HCT116 (cell line): ENCODE results near the gene CMTM2. TPM values are rescaled to one million over a fixed set of nuclear protein-coding genes. Genes with fewer than 3 reads are reported as not detected.

Experiments used
- ATAC-seq: fragments of 200-7000 bp; cut with Tn5 transposase; 2 replicates; pipeline ENCODE4 v1.9.1; 2020; ENCODE audit warnings: mild to moderate bottlenecking, moderate library complexity
- BruUV-seq: library from RNA; stranded (reverse); fragments of 400-500 nt; replicated peaks from 2 replicates; lab custom pipeline; 2021; lab: Mats Ljungman, UMichigan
- CTCF ChIA-PET: fragments of 300-600 bp; sonication (Branson Sonifier 250); formaldehyde crosslinking; loops from one replicate; lab custom pipeline; 2021; ENCODE audit warnings: antibody characterized with exemption; lab: Charles Lee
- POLR2A ChIA-PET: fragments of 300-600, 350-600 bp; sonication (Branson Sonifier 250); formaldehyde crosslinking; loops from one replicate; lab custom pipeline; 2021; ENCODE audit warnings: antibody characterized with exemption; lab: Charles Lee
- RAD21 ChIA-PET, 2 experiments: fragments of 300-600 bp; sonication (Branson Sonifier 250); formaldehyde crosslinking; loops; one replicate each; lab custom pipeline; 2023; ENCODE audit warnings: low total read pairs in 2 of 2; ENCODE audit not compliant: uncharacterized antibody in 2 of 2, unreplicated experiment in 2 of 2, low non-redundant PET in 1 of 2; lab: Charles Lee
- DNase-seq: peaks from one replicate; pipeline ENCODE4 v3.0.0-alpha.2; 2010; ENCODE audit warnings: low read depth, low spot score
- H2AFZ ChIP-seq: fragments of 200-600 bp; shearing (Covaris generic), sonication (generic); 2 replicates; pipeline ENCODE4 v1.6.1; 2017; ENCODE audit warnings: low read depth, mixed run types, mixed read lengths, antibody characterized with exemption, low read length; ENCODE audit not compliant: poor library complexity, severe bottlenecking
- H3K27ac ChIP-seq: 2 replicates; pipeline ENCODE4 v1.5.1; 2012; ENCODE audit warnings: low read depth, low read length
- H3K27me3 ChIP-seq: fragments of 200-600 bp; sonication (generic); 2 replicates; pipeline ENCODE4 v1.6.1; 2016; ENCODE audit warnings: mixed run types, low read length, mixed read lengths; ENCODE audit not compliant: insufficient read depth
- H3K36me3 ChIP-seq, 2 experiments: fragments of 200-500 bp in 1 of 2; fragments of 200-600 bp in 1 of 2; sonication (Bioruptor generic) in 1 of 2; sonication (generic) in 1 of 2; 2 replicates each; pipeline versions ENCODE4 v1.5.1 to v1.6.1; 2014 to 2016; ENCODE audit warnings: low read length in 2 of 2, inconsistent platforms in 1 of 2, mixed read lengths in 1 of 2, mixed run types in 1 of 2; ENCODE audit not compliant: insufficient read depth in 2 of 2, control insufficient read depth in 1 of 2
- H3K4me1 ChIP-seq, 2 experiments: fragments of 200-600 bp in 1 of 2; sonication (generic) in 1 of 2; 2 replicates each; pipeline versions ENCODE4 v1.5.1 to v1.6.1; 2012 to 2017; ENCODE audit warnings: low read length in 2 of 2, inconsistent platforms in 1 of 2, mild to moderate bottlenecking in 1 of 2, mixed read lengths in 1 of 2, mixed run types in 1 of 2, moderate library complexity in 1 of 2; ENCODE audit not compliant: insufficient read depth in 2 of 2, control insufficient read depth in 1 of 2
- H3K4me2 ChIP-seq: fragments of 200-600 bp; sonication (generic); 2 replicates; pipeline ENCODE4 v1.6.1; 2017; ENCODE audit warnings: mixed run types, low read length, mixed read lengths
- H3K4me3 ChIP-seq, 2 experiments: fragments of 200-600 bp in 1 of 2; sonication (generic) in 1 of 2; replicated peaks in 1 of 2; 2 replicates each; pipeline ENCODE4 v1.5.1; 2011 to 2016; ENCODE audit warnings: low read length in 2 of 2, control low read depth in 1 of 2, low read depth in 1 of 2, mild to moderate bottlenecking in 1 of 2, mixed read lengths in 1 of 2, mixed run types in 1 of 2
- H3K79me2 ChIP-seq: fragments of 200-600 bp; sonication (generic); 2 replicates; pipeline ENCODE4 v1.6.1; 2017; ENCODE audit warnings: mild to moderate bottlenecking, mixed run types, low read length, moderate library complexity, mixed read lengths; ENCODE audit not compliant: insufficient read depth
- H3K9ac ChIP-seq: fragments of 200-600 bp; sonication (generic); 2 replicates; pipeline ENCODE4 v1.6.1; 2016; ENCODE audit warnings: low read length, mixed read lengths
- H3K9me2 ChIP-seq: fragments of 200-600 bp; sonication (generic), shearing (Covaris generic); 2 replicates; pipeline ENCODE4 v1.6.1; 2017; ENCODE audit warnings: mixed run types, mild to moderate bottlenecking, moderate library complexity; ENCODE audit not compliant: insufficient read depth
- H3K9me3 ChIP-seq, 2 experiments: fragments of 200-500 bp in 1 of 2; fragments of 200-600 bp in 1 of 2; sonication (Bioruptor generic) in 1 of 2; sonication (generic) in 1 of 2; 2 replicates each; pipeline ENCODE4 v1.6.1; 2014 to 2017; ENCODE audit warnings: low read length in 2 of 2, mixed read lengths in 2 of 2, inconsistent platforms in 1 of 2, low read depth in 1 of 2, mild to moderate bottlenecking in 1 of 2, mixed run types in 1 of 2, moderate library complexity in 1 of 2; ENCODE audit not compliant: control insufficient read depth in 1 of 2, insufficient read depth in 1 of 2
- H4K20me1 ChIP-seq: fragments of 200-600 bp; sonication (generic), shearing (Covaris generic); 2 replicates; pipeline ENCODE4 v1.6.1; 2017; ENCODE audit warnings: mixed run types, mild to moderate bottlenecking, moderate library complexity; ENCODE audit not compliant: insufficient read depth
- CBX3 ChIP-seq: IDR thresholded peaks from 2 replicates; pipeline ENCODE4 v1.6.1; 2012; ENCODE audit warnings: low read depth
- EGR1 ChIP-seq: IDR thresholded peaks from 2 replicates; pipeline ENCODE4 v1.6.1; 2012; ENCODE audit warnings: low read depth
- ELF1 ChIP-seq: IDR thresholded peaks from 2 replicates; pipeline ENCODE4 v1.6.1; 2012; ENCODE audit warnings: low read depth, borderline replicate concordance
- EZH2 ChIP-seq: fragments of 200-600 bp; sonication (generic); IDR thresholded peaks from 2 replicates; pipeline ENCODE4 v1.6.1; 2017; ENCODE audit warnings: antibody characterized with exemption, mixed run types
- FOSL1 ChIP-seq: IDR thresholded peaks from 2 replicates; pipeline ENCODE4 v1.6.1; 2012; ENCODE audit warnings: low read depth
- SRF ChIP-seq: IDR thresholded peaks from 2 replicates; pipeline ENCODE4 v1.6.1; 2012; ENCODE audit warnings: low read depth
- YY1 ChIP-seq: IDR thresholded peaks from 2 replicates; pipeline ENCODE4 v1.6.1; 2011; ENCODE audit warnings: low read length, low read depth, moderate library complexity, mild to moderate bottlenecking; ENCODE audit not compliant: insufficient replicate concordance; ENCODE audit errors: extremely low read depth
- ZFX ChIP-seq: fragments of 450-650 bp; IDR thresholded peaks from 2 replicates; pipeline ENCODE4 v1.6.1; 2017
- intact Hi-C: fragments of 100-400 bp; cut with micrococcal nuclease; formaldehyde crosslinking; loops from 2 replicates; pipeline ENCODE4 v1.10.0; 2022
- total RNA-seq: library from RNA; stranded (reverse); gene quantifications from one replicate; pipeline ENCODE4 v1.2.1, GENCODE V29; 2021; ENCODE audit not compliant: unreplicated experiment
- TF ChIP-seq, protein P1 (sequence below), 3 experiments: fragments of 200-600 bp in 1 of 3; sonication (generic) in 1 of 3; IDR thresholded peaks in 2 of 3; conservative IDR thresholded peaks in 1 of 3; 2 replicates each; pipeline ENCODE4 v1.5.1; 2012 to 2017; ENCODE audit warnings: low read depth in 2 of 3, low read length in 2 of 3, antibody characterized with exemption in 1 of 3, borderline replicate concordance in 1 of 3, control low read depth in 1 of 3, mild to moderate bottlenecking in 1 of 3, mixed read lengths in 1 of 3, mixed run types in 1 of 3, moderate library complexity in 1 of 3; ENCODE audit not compliant: insufficient read depth in 1 of 3

The CMTM2 gene
- total RNA-seq, 1 experiment from 2014 or later = 0.42 TPM

GRCh38 chr16:66563574-66564334 is 15.5 kb upstream of the CMTM2 start:
- no TSS peak for BruUV-seq
- intact Hi-C loops = loop anchor here (5.0 kb wide), 1 partner anchor 309 kb away; no protein-coding TSS in a partner anchor
- no peak overlapping the region for H3K4me3 ChIP-seq
- H4K20me1 ChIP-seq = peaks cover 3% of the 10 kb centered on the region; the same call in 1 of the 2 replicates
- H3K9ac ChIP-seq = no peak overlapping the region
- H3K36me3 ChIP-seq = peaks cover 0 to 4% of the 10 kb centered on the region in 2 experiments; a peak in 1 of 4 replicates
- H3K79me2 ChIP-seq = no peaks in the 10 kb centered on the region
- ATAC-seq (no peak), DNase-seq (no peak)
- H3K4me2 ChIP-seq = no peak overlapping the region
- H3K4me1 ChIP-seq = no peaks in the 10 kb centered on the region
- CTCF ChIA-PET = interaction anchor here (0.8 to 3.0 kb wide), 4 partner anchors 41 to 177 kb away, joined by 3 to 8 read pairs (median 4); no protein-coding TSS in a partner anchor
- no peak for TF ChIP-seq CBX3
- TF ChIP-seq ZFX = no peak
- TF ChIP-seq EZH2 = no peak
- TF ChIP-seq SRF = no peak
- no peak for TF ChIP-seq EGR1
- TF ChIP-seq ELF1 = no peak
- TF ChIP-seq, protein P1, sequence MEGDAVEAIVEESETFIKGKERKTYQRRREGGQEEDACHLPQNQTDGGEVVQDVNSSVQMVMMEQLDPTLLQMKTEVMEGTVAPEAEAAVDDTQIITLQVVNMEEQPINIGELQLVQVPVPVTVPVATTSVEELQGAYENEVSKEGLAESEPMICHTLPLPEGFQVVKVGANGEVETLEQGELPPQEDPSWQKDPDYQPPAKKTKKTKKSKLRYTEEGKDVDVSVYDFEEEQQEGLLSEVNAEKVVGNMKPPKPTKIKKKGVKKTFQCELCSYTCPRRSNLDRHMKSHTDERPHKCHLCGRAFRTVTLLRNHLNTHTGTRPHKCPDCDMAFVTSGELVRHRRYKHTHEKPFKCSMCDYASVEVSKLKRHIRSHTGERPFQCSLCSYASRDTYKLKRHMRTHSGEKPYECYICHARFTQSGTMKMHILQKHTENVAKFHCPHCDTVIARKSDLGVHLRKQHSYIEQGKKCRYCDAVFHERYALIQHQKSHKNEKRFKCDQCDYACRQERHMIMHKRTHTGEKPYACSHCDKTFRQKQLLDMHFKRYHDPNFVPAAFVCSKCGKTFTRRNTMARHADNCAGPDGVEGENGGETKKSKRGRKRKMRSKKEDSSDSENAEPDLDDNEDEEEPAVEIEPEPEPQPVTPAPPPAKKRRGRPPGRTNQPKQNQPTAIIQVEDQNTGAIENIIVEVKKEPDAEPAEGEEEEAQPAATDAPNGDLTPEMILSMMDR (IDR thresholded peaks at IDR 0.05 in 2 of 3, conservative IDR thresholded peaks at IDR 0.05 in 1 of 3; ENCODE audit: borderline replicate concordance in 1 of 3, insufficient read depth in 1 of 3, low read depth in 2 of 3, low read length in 2 of 3) = no peak
- TF ChIP-seq FOSL1 = no peak
- TF ChIP-seq YY1 = no peak
- no peaks in the 10 kb centered on the region for H3K9me2 ChIP-seq
- POLR2A ChIA-PET = no interaction called here
- H2AFZ ChIP-seq = no peak overlapping the region
- RAD21 ChIA-PET = no interaction called here
- H3K27ac ChIP-seq = no peak overlapping the region
- no peaks in the 10 kb centered on the region for H3K9me3 ChIP-seq
- no peaks in the 10 kb centered on the region for H3K27me3 ChIP-seq
